Caco-2 (cell line): ENCODE data around the gene PLD2. TPM values are rescaled to one million over a fixed set of nuclear protein-coding genes. Genes with fewer than 3 reads are reported as not detected.

Source experiments
- BruUV-seq: library from RNA; stranded (reverse); fragments of 400-500 nt; replicated peaks from 2 replicates; lab custom pipeline; 2021; lab: Mats Ljungman, UMichigan
- CTCF ChIA-PET: fragments of 300-600 bp; sonication (Branson Sonifier 250); formaldehyde crosslinking; loops from one replicate; lab custom pipeline; 2022; ENCODE audit warnings: antibody characterized with exemption; lab: Charles Lee
- POLR2A ChIA-PET: fragments of 300-600 bp; sonication (Branson Sonifier 250); formaldehyde crosslinking; loops from one replicate; lab custom pipeline; 2022; ENCODE audit warnings: antibody characterized with exemption; lab: Charles Lee
- DNase-seq, 2 experiments: peaks; one replicate each; pipeline versions ENCODE4 v3.0.0 to v3.0.0-alpha.2; 2020 to 2022
- H3K27me3 ChIP-seq: replicated peaks from 2 replicates; pipeline ENCODE4 v1.6.0; 2011; ENCODE audit warnings: low read length; ENCODE audit not compliant: control insufficient read depth, insufficient read depth
- H3K36me3 ChIP-seq: 2 replicates; pipeline ENCODE4 v1.5.1; 2011; ENCODE audit warnings: low read length; ENCODE audit not compliant: control insufficient read depth, insufficient read depth
- H3K4me1 ChIP-seq: fragments of 250-450 bp; sonication (Bioruptor Pico); 2 replicates; pipeline ENCODE4 v1.5.1; 2020; ENCODE audit warnings: mild to moderate bottlenecking
- H3K4me3 ChIP-seq: 2 replicates; pipeline ENCODE4 v1.5.1; 2011; ENCODE audit warnings: low read depth, mild to moderate bottlenecking, control low read depth, low read length
- H3K9me3 ChIP-seq: fragments of 250-450 bp; sonication (Bioruptor Pico); 2 replicates; pipeline ENCODE4 v1.5.1; 2020; ENCODE audit warnings: mild to moderate bottlenecking, moderate library complexity
- H3K27ac Mint-ChIP-seq: one replicate; pipeline ENCODE4 v1.8.0; 2022; ENCODE audit warnings: mixed read lengths; ENCODE audit not compliant: unreplicated experiment
- H3K27me3 Mint-ChIP-seq: one replicate; pipeline ENCODE4 v1.8.0; 2022; ENCODE audit warnings: mixed read lengths; ENCODE audit not compliant: insufficient read depth, unreplicated experiment
- H3K36me3 Mint-ChIP-seq: one replicate; pipeline ENCODE4 v1.8.0; 2022; ENCODE audit warnings: mild to moderate bottlenecking, mixed read lengths; ENCODE audit not compliant: insufficient read depth, unreplicated experiment
- H3K4me1 Mint-ChIP-seq: one replicate; pipeline ENCODE4 v1.8.0; 2022; ENCODE audit warnings: low read depth, mixed read lengths; ENCODE audit not compliant: unreplicated experiment
- H3K4me3 Mint-ChIP-seq: one replicate; pipeline ENCODE4 v1.8.0; 2022; ENCODE audit warnings: mild to moderate bottlenecking, moderate library complexity, mixed read lengths; ENCODE audit not compliant: unreplicated experiment
- H3K9me3 Mint-ChIP-seq: one replicate; pipeline ENCODE4 v1.8.0; 2022; ENCODE audit warnings: mixed read lengths; ENCODE audit not compliant: unreplicated experiment
- CTCF ChIP-seq, 2 experiments: fragments of 200-600 bp in 1 of 2; IDR thresholded peaks; 1 replicate in 1 of 2; 2 replicates in 1 of 2; pipeline versions ENCODE4 v1.5.1 to v1.8.0; 2011 to 2022; ENCODE audit warnings: antibody characterized with exemption in 1 of 2, control low read depth in 1 of 2, inconsistent platforms in 1 of 2, low read depth in 1 of 2, low read length in 1 of 2, mild to moderate bottlenecking in 1 of 2, moderate library complexity in 1 of 2; ENCODE audit not compliant: insufficient read depth in 1 of 2, severe bottlenecking in 1 of 2, unreplicated experiment in 1 of 2
- intact Hi-C: fragments of 100-400 bp; cut with micrococcal nuclease; formaldehyde crosslinking; loops from one replicate; pipeline ENCODE4 v1.10.0; 2022; ENCODE audit not compliant: unreplicated experiment
- total RNA-seq: library from RNA; stranded (reverse); gene quantifications from 2 replicates; pipeline ENCODE4 v1.2.3, GENCODE V29; 2022

Gene PLD2
- total RNA-seq, 1 experiment from 2014 or later = 47.2 TPM

- Histone ChIP-seq H3K4me1 (peaks cover 12% of the 10 kb centered on the region), H3K4me3 (no peak overlapping the region), H3K9me3 (no peaks in the 10 kb centered on the region), H3K36me3 (no peaks in the 10 kb centered on the region), H3K27me3 (no peaks in the 10 kb centered on the region)
- no peaks in the 10 kb centered on the region for H3K9me3 Mint-ChIP-seq
- no peak for TF ChIP-seq CTCF (IDR thresholded peaks at IDR 0.05; ENCODE audit: insufficient read depth in 1 of 2, low read depth in 1 of 2, low read length in 1 of 2, severe bottlenecking in 1 of 2, unreplicated experiment in 1 of 2)
- BruUV-seq = no TSS peak
- H3K27me3 Mint-ChIP-seq = no peaks in the 10 kb centered on the region
- no peak for DNase-seq
- no peak overlapping the region for H3K4me3 Mint-ChIP-seq
- H3K27ac Mint-ChIP-seq = no peak overlapping the region
- CTCF ChIA-PET = no interaction called here
- intact Hi-C loops = no loop called here
- peaks cover under 1% of the 10 kb centered on the region for H3K4me1 Mint-ChIP-seq
- peaks cover 16% of the 10 kb centered on the region for H3K36me3 Mint-ChIP-seq
- POLR2A ChIA-PET = interaction anchor here (0.5 kb wide), 1 partner anchor 54 kb away, joined by 7 read pairs; no protein-coding TSS in a partner anchor
Observed at GRCh38 chr17:4785311-4786105, 21.4 kb upstream of the PLD2 start.

GRCh38 chr17:4786106-4786511 lies 20.8 kb upstream of the PLD2 start, which contains the start of gene VMO1:
Gene VMO1 (minus strand): TSS chr17:4786364. CDS start chr17:4786352, 12 bp downstream.
- H3K27ac Mint-ChIP-seq = peak within 1 kb of the TSS; percentile 86
- H3K9me3 Mint-ChIP-seq = no peaks in the 10 kb centered on the region
- peaks cover 10% of the 10 kb centered on the region for H3K4me1 ChIP-seq
- H3K27me3 Mint-ChIP-seq = no peaks in the 10 kb centered on the region
- peaks cover 15% of the 10 kb centered on the region for H3K36me3 Mint-ChIP-seq
- no peaks in the 10 kb centered on the region for H3K9me3 ChIP-seq
- TF ChIP-seq CTCF (IDR thresholded peaks at IDR 0.05; ENCODE audit: insufficient read depth in 1 of 2, low read depth in 1 of 2, low read length in 1 of 2, severe bottlenecking in 1 of 2, unreplicated experiment in 1 of 2) = no peak
- intact Hi-C loops = no loop called here
- H3K4me3 ChIP-seq = no peak within 1 kb of the TSS
- CTCF ChIA-PET = interaction anchor here (0.6 kb wide), 1 partner anchor 14 kb away, joined by 7 read pairs; no protein-coding TSS in a partner anchor
- H3K4me3 Mint-ChIP-seq = no peak within 1 kb of the TSS
- no TSS peak for BruUV-seq
- POLR2A ChIA-PET = interaction anchor here (0.6 kb wide), 1 partner anchor 48 kb away, joined by 3 read pairs; no protein-coding TSS in a partner anchor
- peaks cover 6% of the 10 kb centered on the region for H3K4me1 Mint-ChIP-seq
- H3K36me3 ChIP-seq = no peaks in the 10 kb centered on the region
- no peak for DNase-seq
- H3K27me3 ChIP-seq = no peaks in the 10 kb centered on the region

- intact Hi-C loops = no loop called here
- Mint-ChIP-seq H3K4me3 (no peak overlapping the region), H3K36me3 (peaks cover 15% of the 10 kb centered on the region), H3K27me3 (no peaks in the 10 kb centered on the region), H3K4me1 (peaks cover 6% of the 10 kb centered on the region), H3K9me3 (no peaks in the 10 kb centered on the region), H3K27ac (peak overlapping the region; percentile 55)
- CTCF ChIA-PET = interaction anchor here (0.6 kb wide), 1 partner anchor 13 kb away, joined by 7 read pairs; no protein-coding TSS in a partner anchor
- peaks cover 10% of the 10 kb centered on the region for H3K4me1 ChIP-seq
- no peak for TF ChIP-seq CTCF (IDR thresholded peaks at IDR 0.05; ENCODE audit: insufficient read depth in 1 of 2, low read depth in 1 of 2, low read length in 1 of 2, severe bottlenecking in 1 of 2, unreplicated experiment in 1 of 2)
- H3K36me3 ChIP-seq = no peaks in the 10 kb centered on the region
- H3K9me3 ChIP-seq = no peaks in the 10 kb centered on the region
- no TSS peak for BruUV-seq
- no peak overlapping the region for H3K4me3 ChIP-seq
- no peak for DNase-seq
- H3K27me3 ChIP-seq = no peaks in the 10 kb centered on the region
- POLR2A ChIA-PET = interaction anchor here (0.6 kb wide), 1 partner anchor 49 kb away, joined by 3 read pairs; no protein-coding TSS in a partner anchor
Observed at GRCh38 chr17:4786516-4786915, 20.4 kb upstream of the PLD2 start.
